Loucy (cell line): ENCODE measurements around the gene ALG1.

Experiments
- EZH2phosphoT487 ChIP-seq: fragments of 200-600 bp; IDR thresholded peaks from 2 replicates; pipeline ENCODE4 v1.6.1; 2018; ENCODE audit warnings: antibody characterized with exemption, mild to moderate bottlenecking, moderate library complexity, borderline replicate concordance
- TF ChIP-seq, protein P1 (sequence below): fragments of 200-600 bp; sonication (generic); conservative IDR thresholded peaks from 2 replicates; pipeline ENCODE4 v1.5.1; 2014; ENCODE audit warnings: mild to moderate bottlenecking, antibody characterized with exemption, low read length

DNA sequence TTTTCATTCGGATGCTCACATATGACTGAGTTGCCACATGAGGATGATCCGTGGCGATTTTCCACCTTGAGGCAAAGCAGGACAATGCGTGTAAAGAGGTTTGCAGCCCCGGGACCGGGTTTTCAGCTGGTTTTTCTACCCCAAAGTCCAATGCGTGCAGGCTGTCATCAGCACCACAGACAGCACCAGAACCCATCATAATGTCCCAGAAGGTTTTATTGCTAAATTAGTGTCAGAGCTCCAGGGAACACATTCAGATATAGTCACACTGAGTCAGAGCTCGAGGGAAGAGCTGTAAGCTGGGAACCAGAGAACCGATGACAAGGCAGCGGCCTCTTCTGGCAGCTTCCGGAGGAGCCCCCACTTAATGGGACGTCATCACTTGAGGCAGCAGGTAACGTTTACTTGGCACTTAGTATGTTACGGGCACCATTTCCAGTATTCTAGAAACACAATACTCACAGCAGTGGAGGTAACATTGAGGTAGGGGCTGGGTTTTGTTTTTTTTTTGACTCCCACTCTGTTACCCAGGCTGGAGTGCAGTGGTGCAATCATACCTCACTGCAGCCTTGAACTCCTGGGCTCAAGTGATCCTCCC is 29.0 kb upstream of the ALG1 start:
- TF ChIP-seq, protein P1, sequence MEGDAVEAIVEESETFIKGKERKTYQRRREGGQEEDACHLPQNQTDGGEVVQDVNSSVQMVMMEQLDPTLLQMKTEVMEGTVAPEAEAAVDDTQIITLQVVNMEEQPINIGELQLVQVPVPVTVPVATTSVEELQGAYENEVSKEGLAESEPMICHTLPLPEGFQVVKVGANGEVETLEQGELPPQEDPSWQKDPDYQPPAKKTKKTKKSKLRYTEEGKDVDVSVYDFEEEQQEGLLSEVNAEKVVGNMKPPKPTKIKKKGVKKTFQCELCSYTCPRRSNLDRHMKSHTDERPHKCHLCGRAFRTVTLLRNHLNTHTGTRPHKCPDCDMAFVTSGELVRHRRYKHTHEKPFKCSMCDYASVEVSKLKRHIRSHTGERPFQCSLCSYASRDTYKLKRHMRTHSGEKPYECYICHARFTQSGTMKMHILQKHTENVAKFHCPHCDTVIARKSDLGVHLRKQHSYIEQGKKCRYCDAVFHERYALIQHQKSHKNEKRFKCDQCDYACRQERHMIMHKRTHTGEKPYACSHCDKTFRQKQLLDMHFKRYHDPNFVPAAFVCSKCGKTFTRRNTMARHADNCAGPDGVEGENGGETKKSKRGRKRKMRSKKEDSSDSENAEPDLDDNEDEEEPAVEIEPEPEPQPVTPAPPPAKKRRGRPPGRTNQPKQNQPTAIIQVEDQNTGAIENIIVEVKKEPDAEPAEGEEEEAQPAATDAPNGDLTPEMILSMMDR, result no peak
- TF ChIP-seq EZH2phosphoT487, result no peak
